PC-3 (cell line): Measurements from ENCODE around the gene MAMDC4.

Experiments
- CTCF ChIP-seq: fragments of 300-600 bp; sonication (generic); conservative IDR thresholded peaks from 2 replicates; pipeline ENCODE4 v1.5.1; 2017; ENCODE audit warnings: antibody characterized with exemption, low read depth, mild to moderate bottlenecking, low read length
- EZH2 ChIP-seq: fragments of 300-600 bp; sonication (generic); IDR thresholded peaks from one replicate; pipeline ENCODE4 v1.6.1; 2017; ENCODE audit warnings: antibody characterized with exemption, mild to moderate bottlenecking, low read length; ENCODE audit not compliant: unreplicated experiment

GRCh38 chr9:136886610-136887597 lies 34.8 kb downstream of the MAMDC4 start:
- no peak for TF ChIP-seq CTCF
- no peak for TF ChIP-seq EZH2
